NOMO-1 (cell line): ENCODE measurements around the gene USP34.
"Not testable (repeated sequence)": the region's sequence is repeated elsewhere in the genome, so short reads cannot be mapped to it uniquely, and the experiment has no call there.

Source experiments
- DNase-seq, 2 experiments: peaks; one replicate each; lab custom pipeline; 2025; ENCODE audit not compliant: unreplicated experiment in 2 of 2; lab: John Stamatoyannopoulos, UW

The USP34 gene

DNA sequence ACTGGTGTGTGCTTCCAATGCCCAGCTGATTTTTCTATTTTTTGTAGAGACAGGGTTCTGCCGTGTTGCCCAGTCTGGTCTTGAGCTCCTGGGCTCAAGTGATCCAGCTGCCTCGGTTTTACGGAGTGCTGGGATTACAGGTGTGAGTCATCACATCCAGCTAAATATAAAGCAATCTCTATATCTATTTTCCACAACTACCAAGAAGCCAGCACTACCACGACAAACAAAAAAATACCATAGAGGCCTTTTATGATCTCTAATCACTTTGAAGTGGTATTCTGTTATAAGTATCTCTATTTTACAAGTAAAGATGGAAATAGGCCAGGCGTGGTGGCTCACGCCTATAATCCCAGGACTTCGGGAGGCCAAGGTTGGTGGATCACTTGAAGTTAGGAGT, 274.2 kb downstream of the USP34 start:
- no peak for DNase-seq

DNA sequence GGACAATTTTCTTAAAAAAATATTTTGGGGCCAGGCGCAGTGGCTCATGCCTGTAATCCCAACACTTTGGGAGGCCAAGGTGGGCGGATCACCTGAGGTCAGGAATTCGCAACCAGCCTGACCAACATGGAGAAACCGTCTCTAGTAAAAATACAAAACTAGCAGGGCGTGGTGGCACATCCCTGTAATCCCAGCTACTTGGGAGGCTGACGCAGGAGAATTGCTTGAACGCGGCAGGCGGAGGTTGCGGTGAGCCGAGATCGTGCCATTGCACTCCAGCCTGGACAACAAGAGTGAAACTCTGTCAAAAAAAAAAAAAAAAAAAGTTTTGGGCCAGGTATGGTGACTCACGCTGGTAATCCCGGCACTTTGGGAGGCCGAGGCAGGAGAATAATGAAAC, 276.2 kb downstream of the USP34 start:
- not testable (repeated sequence) for DNase-seq

DNA sequence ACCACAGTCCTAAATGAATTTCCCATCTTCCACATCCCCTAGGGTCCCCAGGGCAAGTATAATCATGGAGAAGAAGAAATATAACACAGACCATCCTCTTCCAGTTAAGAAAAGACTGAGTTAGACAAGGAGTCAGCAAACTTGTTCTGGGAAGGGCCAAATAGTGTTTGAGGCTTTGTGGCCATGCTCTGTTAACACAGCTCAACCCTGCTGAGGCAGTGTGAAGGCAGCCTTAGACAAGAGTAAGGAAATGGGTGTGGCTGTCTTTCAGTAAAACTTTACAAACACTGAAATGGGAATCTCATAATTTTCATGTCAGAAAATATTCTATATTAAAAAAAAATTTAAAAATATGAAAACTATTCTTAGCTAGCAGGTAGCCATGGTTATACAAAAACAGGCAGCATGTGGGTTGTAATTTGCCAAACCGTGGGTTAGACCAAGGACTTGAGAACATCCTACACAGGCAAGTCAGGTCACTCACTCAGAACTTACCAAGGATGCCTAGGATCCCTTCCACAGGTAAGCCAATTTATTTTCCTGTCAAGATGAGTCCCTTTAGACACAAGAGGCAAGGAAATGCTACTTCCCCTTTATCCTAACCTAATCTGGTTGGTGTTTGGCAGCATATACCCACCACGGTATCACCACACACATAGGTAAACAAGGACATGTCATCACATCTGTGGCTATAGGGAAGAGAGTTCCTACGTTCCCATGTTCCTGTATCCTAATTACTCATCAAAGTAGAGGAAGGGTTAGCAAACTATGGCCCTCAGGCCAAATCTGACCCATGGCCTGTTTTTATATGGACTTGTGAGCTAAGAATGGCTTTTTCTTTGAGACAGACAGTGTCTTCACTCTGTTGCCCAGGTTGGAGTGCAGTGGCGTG, 277.0 kb downstream of the USP34 start:
- DNase-seq = no peak

DNA sequence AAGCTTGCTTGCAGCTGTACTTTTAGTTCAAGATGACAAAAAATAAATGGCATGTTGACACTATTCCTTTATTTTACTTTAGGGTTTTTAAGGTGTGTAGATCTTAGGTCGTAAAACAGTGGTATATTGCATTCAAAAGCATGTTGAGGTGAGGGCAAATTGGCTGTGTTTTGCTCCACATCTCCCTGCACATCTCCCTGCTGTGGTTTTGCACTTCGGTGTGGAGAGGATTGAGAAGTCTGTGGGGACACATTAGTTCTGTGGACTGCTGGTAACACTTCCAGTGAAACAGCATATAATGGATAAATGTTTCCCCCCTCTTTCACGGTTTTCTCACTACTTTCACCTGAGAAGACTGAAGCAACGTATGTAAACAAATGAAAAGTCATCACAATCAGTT, 283.8 kb downstream of the USP34 start:
- no peak for DNase-seq

DNA sequence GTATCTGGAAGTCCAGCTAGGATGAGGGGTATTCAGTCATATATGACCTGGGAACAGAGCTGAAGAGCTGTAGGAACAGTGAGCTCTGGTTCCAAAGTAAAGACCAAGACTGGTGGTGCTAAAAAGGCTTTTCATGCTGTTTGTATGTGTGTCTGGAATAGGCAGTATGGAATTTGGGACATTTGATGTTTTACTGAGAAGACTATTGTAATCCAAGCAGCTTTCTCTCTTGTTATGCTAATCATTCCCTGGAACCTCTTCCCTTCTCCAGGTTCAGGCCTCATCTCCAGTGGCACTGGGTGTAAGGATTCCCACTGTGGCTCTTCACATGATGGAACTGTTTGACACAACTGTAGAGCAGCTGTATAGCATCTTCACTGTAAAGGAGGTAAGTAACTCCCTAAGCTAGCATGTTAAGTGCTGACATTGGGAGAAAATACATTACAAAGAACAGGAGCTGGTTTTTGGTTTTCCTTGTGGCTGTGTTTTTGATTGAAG, 285.6 kb downstream of the USP34 start:
- no peak for DNase-seq

DNA sequence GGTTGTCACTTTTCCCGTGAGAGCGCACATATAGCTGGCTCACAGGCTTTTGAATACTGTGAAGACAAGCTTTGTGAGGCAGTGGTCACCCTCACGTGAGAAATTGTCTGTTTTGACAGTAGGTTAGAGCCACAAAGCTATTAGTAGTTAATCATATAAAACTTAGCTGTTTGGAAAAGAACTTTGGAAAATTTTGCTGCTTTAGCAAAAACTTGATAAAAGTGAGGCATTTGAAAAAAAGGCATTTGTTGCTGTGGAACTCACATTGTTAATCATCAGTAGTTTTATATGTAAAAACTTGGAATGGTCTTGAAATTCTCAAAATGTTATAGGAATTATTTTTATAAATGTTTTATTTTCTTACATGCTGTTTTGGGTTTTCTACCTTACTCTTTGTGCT, 286.6 kb downstream of the USP34 start:
- no peak for DNase-seq

DNA sequence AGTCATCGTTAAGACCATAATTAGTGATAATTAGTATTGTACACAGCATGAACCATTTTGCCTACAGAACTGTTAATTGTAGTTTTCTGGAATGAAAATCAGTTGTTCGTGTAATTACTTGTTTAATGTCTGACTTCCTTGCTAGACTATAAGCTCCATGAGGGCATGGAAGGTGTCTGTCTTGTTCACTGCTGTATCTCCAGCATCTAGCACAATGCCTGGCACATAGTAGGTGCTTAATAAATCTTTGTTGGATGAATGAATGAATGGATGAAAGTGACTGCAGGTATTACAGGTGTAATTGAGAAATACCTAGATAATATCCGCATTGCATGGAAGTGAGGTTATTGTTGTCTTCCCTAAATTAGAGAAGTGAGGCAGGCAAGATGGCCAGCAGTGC, 287.1 kb downstream of the USP34 start:
- no peak for DNase-seq

DNA sequence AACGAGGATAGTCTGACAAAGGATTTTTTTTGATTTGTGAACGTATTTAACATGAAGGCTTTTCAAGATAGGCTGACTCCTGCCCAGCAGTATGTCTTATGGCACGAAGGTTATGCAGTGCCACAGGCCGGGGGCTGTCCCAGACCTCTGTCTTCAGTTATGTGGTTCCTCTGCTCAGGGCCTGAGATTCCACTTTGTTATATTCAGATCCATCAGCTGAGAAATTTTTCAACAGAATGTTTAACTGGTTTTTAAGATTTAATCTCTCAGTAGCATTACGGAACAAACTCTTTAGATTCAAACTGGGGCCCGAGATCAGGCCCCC, 288.9 kb downstream of the USP34 start:
- no peak for DNase-seq

DNA sequence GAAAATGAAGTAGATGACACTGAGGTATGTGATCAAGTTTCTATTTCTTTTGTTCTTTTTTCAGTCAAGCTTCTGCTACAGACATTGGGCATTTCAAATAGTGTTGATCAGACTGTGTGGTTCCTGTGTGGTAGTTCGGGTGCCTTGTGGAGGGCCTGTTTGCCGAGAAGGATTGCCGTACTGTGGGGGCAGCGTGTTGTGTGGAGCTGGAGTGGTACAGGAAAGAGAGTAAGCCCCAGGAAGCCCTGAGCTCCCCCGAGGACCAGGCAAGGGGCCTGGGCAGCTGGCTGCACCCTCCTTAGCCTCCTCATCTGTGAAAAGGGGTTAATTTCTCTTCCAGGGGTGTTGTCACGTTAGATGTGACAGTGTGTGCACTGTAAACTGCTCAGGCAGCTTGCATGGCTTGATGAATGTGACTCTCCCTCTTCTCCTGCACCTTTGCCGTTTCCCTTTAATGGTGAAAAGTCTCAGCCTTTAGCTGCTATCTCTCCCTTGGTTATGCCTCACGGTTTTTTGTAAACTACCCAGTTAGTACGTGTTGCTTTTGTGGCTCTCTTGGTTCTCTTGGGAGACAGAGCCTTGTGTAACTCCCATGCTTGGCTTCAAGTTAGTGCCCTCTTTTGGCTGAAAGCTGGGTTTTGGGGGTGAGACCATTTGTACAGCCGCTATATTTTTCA, 289.4 kb downstream of the USP34 start:
- no peak for DNase-seq

DNA sequence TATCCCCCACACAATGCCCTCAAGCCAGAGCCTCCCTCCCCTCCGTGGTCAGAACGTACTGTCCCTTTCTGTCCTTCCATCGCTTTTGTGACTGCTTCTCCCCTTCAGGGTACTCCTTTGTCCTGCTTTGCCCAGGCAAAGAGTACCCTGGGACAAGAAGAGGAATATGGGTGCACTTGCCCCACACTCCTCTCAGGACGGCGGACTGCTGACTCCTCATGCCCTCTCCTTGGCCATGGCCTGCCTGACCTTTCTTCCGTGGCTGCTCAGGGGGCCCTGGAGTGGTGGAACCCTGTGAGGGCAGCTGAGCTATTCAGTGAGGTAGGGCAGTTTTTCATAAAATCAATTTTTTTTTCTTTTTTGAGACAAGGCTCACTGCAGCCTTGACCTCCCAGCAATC, 290.2 kb downstream of the USP34 start:
- no peak for DNase-seq

DNA sequence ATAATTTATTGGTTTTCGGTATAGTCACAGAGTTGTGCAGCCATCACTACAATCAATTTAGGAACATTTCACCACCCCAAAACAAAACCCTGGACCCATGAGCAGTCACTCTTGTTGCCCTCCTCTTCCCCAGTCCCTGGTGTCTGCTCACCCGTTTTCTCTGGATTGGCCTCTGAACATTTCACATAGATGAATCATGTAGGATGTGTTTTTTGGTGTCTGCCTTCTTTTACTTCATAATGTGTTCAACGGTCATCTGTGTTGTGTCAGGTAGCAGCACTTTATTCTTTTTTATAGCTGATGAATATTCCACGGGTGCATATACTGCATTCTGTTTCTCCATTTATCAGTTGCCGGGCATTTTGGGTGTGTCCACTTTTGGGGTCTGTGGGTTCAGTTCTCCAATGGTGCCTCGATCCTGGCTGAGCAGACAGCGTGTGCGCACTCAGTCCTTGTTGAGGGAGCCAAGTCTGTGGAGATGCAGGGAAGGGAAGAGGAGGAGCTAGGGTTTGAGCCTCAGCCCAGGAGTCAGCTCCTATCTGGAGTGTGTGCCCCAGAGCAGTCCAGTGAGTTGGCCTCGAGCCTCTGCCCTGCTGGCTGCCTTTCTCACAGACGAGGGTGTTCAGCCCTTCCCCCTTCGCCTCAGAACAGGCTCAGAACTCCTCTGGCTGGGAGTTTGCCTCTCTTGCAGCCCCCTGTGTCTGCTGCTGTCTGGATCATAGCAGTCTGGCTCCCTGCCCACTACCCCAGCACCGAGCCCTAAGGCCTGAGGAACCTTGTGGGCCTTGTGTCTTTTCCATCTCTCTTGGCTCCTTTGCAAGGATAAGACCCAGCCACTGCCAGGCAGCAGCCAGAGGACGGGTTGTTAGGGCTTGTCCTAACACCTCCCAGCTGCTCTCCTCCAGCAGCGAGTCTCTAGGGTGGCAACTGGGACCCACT, 290.9 kb downstream of the USP34 start:
- no peak for DNase-seq

DNA sequence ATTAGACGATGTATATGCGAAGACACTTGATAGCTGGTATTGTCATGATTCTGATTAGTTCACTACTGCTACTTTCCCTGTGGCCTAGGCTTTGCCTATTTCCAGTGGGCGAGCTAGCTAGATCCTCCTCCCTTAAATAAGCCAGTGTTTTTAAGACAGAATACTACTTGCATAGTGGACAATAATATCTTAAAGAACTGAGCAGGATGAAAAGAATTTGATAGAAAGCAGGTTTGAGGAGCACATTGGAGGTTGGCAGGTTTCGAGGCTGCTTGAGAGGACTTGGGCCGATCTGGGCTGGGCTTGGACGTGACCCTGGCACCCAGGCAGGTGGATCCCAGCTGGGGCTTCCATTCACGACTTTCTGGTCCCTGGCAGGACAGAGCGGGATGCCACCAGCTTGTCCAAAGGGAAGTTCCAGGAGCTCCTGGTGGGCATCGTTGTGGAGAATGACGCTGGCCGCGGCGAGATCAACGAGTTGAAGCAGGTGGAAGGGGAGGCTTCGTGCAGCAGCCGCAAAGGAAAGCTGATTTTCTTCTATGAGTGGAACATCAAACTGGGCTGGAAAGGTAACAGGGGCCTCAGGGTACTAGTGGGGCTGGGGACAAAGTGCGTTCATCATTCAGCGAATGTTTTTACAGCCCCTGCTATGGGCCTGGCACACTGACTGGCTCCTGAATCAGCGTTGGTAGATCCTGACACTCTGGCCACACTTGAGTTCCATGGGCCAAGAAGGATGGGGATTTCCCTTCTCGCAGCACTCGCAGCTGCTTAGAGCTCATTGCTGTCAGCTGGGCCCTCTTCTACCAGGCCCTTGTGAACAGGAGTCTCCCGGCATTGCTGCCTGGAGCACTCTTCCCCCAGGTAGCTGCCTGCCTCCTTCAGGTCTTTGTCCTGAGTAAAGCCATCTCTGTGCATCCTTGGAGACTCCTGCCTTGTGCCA, 292.0 kb downstream of the USP34 start:
- no peak for DNase-seq

DNA sequence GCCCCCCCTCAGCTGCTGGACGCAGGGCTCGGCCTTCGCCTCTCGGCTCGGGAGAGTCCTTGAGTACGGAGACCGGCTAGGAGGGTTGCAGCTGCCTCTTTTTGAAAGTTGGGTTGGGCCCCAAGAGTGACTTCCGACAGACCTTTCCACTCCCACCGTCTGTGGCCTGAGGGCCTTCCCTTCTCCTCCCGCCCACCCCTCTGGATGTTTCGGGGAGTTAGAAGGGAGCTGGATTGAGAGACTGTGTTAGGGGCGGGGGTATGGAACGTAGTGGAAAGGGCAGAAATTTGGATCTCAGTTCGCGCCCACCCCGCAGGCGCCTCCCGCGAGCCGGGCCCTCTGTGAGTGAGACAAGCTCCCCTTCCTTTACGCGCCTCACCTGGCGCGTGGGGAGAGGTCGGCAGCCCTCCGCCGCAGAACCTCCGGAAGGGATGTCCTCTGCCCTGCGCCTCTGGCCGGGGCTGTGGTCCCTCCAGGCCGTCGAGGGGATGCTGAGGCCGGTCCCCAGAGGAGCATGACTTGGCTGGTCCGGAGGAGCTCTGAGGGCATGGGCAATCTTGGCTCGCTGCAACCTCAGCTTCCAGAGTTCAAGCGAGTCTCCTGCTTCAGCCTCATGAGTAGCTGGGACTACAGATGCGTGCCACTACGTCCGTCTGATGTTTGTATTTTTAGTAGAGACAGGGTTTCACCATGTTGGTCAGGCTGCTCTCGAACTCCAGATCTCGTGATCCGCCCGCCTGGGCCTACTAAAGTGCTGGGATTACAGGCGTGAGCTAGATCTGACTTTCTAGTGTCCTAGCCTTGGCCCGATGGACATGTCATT, 292.9 kb downstream of the USP34 start:
- peak; percentile 35 to 40 for DNase-seq

DNA sequence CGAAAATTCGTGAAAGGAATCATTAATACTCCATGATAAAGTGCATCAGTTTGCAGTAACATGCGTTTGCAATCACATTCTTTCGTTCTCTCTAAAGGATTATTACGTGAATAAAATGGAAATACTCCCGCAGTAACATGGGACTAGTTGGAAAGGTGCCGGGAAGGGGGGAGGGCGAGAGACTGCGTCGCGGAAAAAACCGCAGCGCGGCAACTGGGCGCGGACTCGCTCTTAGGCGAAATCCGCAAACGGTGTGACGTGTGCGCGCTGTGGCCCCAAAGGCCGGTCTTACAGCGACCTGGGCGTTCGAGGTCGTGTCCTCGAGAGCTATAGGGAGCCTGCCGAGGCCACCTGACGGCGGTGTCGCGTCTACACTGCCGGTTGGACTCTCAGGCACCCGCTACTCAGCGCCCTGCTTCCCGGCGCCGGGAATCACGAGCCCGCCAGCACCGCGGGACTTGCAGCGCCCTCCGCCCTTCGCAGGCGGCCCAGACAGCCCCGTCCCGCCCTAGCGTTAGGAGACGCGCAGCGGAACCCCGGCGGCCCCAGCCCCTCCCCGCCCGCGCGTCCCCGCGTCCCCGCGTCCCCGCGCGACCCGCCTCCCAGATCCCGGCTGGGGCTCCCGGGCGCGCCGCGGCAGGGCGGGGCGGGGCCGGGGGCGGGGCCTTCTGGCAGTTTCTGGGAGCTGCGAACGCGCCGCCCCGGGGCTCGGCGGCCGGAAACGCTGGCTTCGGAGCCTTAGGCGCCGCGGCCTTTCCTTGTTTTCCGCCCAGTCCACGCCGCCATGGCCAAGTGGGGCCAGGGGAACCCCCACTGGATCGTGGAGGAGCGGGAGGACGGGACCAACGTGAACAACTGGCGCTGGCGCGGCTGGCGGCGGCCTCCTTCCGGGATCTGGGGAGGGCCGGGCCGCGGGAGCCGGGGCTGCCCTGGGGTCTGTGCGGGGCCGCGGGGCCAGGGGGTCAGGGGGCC, 293.8 kb downstream of the USP34 start:
- DNase-seq = peak; percentile 74 to 92

DNA sequence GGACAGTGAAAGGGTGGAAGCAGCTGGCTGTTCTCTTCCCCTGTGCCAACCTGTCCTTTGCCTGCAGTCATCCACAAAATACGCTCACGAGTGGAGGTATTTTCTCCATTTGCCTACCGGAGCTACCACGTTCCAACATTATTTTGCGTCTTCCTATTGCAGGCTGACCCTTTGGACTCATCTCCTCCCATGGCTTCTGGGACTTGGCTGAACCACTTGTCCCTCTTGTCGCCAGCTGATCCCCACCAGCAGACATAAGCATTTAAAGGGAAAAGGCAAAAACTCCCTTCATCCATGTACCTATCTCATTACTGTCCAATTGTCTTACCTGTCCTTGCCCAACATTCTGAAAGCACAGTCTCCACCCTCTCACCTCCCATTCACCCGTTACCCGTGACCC, 295.9 kb downstream of the USP34 start:
- DNase-seq = no peak

DNA sequence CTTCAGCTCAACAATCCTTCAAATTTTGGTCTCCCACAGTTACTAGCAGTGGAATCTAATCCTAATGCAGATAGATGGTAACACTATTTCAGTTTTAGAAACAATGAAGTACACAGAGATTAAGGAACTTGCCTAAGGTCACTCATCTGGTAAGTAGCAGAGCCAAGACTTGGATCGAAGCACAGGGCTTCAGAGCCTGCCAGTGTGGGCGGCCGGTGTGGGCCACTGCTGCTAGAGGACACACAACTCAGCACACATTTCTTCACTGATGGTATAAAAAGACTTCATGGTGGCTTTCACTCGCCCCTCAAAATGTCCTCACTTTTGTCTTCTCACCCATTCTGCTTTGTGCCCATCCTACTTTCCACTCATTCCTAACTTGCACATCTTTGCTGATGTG, 297.8 kb downstream of the USP34 start:
- DNase-seq = no peak

DNA sequence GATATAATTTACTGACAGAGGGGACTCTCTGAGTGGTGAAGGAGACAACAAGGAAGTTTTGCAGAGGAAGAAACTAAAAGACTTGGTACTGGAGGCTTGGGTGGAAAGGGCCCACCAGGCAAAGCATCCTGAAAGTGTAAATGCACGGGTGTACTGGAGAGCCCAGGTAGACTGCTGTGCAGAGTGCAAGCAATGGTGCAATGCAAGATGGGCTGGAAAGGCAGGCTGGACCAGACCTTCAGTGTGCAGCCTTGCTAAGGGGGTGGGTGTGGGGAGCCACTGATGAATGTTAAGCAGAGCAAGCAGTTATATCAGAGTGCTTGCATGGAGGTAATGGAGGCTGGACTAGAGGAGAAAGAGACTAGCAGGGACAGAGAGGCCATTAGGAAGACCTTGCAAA, 298.2 kb downstream of the USP34 start:
- no peak for DNase-seq

DNA sequence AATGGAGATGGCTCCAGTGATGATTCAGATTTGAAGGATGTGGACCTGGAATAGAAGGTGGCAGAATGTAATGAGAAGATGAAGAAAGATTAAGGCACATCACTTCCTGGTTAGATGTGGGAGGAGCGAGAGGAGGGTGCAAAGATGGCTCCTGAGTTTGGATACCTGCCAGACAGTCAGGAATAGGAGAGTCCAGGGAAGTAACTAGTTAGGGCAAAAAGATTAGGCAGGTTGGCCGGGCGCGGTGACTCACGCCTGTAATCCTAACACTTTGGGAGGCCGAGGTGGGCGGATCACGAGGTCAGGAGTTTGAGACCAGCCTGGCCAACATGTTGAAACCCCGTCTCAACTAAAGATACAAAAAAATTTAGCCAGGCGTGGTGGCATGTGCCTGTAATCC, 303.3 kb downstream of the USP34 start:
- no peak for DNase-seq
